ENCODE measurements around the gene GPR17. TPM values are rescaled to one million over a fixed set of nuclear protein-coding genes. Genes with fewer than 3 reads are reported as not detected.

GPR17 gene
- total RNA-seq, 1 donor from 2014 or later: not detected

DNA sequence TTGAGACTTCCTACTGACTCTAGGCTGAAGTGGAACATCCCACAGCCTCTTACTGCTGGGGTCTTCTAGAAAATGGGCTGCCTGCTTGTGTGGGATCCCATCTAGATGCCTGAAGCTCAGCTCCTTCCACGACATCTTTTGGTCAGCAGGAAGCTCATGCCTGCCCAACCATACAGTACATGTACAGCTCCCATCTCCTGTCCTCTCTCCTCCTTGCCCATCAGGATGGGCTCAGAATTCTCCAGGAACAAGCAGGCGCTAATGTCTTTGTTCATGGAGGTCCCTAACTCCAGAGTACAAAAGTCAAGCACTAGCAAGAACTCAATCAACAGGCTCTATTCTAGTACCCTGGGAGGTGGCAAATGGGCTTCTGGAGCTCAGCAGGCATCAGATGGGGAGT is 31.7 kb upstream of the GPR17 start:
- ATAC-seq: no peak

DNA sequence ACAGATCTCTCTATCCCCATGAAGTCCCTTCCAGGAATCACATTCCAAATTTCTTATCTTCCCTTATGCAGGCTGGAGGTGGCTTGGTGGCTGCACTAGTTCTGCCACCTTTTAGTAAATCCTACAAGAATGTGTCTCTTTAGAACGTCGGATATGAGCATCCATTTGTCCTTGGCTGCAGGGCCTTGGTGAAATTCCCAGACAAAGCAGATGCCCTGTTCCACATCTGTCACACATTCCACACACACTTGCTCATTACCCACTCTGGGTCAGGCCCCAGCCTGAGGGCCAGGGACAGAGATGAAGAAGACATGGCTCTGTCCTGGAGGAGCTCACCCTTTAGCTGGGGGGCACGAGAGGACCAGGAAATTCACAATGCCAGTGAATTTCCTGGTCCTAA is 31.2 kb upstream of the GPR17 start:
- DNase-seq (ENCODE audit: low spot score) (peak; percentile 41), ATAC-seq (no peak)

More for the DNA sequence above, 31.7 kb upstream of the GPR17 start:
- DNase-seq (ENCODE audit: low spot score): peak; percentile 12

DNA sequence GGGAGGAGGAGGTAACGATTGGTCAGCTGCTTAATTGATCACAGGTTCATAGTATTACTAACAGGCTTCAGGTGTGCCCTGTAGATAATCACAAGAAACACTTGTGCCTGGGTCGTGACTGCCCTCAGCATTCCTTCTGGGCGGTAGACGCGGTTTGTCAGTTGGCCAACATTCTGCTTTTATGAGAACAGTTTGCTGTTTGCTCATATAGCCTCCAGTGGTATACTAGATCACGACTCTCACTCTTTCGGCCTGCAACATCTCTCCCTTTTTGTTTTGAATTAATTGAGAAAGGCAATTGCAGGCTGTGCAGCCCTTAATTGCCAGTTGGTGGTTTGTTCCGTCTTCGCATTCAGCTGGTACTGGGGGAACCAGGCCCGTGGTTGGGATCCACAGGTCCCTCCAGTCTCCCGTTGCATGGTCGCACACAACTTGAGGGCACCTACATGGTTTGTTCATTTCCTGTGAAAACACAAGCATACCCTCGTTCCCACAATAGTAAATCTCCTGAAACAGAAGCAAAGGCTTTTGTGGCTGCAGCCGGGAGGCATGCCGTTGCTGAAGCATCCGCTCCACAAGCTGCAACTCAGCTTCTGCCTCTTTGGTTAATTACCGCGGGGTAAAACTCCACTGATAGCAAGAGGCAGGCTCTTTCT is 30.3 kb upstream of the GPR17 start:
- peak; percentile 30 for DNase-seq (ENCODE audit: low spot score)
- no peak for ATAC-seq

DNA sequence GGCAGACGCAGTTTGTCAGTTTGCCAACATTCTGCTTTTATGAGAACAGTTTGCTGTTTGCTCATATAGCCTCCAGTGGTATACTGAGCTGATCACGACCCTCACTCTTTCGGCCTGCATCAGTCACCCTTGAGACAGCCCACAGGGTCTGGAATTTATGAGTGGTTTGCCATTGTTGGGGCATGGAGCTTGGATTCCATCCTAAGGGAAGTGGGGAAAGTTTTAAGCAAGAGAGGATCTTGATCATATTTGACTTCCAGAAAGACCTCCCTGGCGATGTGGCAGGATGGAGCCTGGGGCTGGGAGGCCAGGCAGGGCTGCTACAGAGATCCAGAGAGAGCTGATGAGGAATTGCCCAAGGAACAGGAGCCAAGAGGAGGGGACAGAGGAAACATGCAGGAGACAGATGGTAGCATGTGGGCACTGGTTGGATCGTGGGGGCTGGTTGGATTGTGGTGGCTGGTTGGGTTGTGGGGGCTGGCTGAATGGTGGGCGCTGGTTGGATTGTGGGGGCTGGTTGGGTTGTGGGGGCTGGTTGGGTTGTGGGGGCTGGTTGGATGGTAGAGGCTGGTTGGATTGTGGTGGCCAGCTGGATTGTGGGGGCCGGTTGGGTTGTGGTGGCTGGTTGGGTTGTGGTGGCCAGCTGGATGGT is 27.3 kb upstream of the GPR17 start:
- ATAC-seq: no peak
- DNase-seq (ENCODE audit: low spot score): peak; percentile 23

DNA sequence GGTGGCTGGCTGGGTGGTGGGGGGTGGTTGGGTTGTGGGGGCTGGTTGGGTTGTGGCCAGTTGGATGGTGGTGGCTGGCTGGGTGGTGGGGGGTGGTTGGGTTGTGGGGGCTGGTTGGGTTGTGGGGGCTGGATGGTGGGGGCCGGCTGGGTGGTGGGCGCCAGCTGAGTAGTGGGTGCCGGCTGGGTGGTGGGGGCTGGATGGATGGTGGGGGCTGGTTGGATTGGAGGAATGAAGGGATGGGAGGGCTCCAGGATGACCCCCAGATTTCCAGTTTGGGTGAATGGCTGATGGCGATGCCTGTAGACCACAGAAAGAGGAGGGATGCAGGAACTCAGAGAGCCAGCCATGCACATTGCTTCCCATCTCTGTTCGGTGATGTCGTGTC is 26.8 kb upstream of the GPR17 start:
- ATAC-seq: no peak
- DNase-seq (ENCODE audit: low spot score): peak; percentile 14

DNA sequence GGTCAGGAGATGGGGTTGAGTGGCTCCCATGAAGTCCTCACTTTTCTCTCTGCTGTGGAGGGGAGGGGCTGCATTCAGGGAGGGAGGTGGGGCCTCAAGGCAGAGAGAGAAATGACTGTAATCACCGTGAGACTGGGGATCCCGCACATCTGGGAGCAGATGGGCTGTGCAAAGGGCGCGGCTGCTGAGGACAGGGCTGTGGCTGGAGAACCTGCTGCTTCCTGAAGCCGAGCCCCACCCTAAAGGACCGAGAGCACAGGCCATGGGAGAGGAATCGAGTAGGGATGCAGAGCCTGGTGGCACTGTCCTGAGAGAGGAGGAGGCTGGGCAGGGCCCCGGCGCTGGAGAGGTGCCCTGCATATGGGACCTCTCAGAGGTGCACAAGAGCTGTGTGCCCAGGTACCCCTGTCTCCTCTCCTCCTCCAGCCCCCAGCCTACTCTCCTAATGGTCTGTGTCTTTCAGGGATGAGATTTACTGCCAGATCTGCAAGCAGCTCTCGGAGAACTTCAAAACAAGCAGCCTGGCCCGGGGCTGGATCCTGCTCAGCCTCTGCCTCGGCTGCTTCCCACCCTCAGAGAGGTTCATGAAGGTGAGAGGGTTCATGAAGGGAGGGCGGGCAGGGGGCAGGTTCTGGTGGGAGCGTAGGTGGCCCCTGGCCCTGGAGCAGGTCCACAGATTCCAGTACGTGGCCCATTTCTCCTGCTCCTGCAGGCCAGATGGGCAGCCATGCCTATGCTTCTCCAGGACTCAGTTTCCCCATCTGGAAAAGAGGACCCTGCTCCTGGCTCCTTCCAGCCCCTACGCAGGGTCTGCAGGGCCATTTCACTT is 25.9 kb upstream of the GPR17 start:
- no peak for ATAC-seq
- DNase-seq (ENCODE audit: low spot score): peak; percentile 40

DNA sequence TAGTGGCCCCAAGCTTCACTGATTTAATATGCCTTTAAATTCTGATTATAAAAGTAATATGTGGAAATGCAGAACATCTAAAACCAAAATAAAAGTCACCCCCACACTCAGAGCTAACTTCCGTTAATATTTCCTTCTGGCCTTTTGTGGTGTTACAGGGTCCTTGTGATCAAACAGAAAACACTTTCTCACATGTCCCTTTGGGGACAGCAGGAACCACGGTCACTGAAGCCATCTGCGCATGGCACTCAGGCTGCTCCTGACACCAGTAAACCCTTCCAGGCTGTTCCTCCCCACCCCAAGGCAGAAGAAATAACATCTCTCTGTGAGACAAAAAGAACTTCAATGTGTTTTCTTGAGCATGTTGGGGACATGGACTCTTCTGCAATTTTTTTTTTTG is 25.1 kb upstream of the GPR17 start:
- no peak for ATAC-seq
- DNase-seq (ENCODE audit: low spot score): no peak

DNA sequence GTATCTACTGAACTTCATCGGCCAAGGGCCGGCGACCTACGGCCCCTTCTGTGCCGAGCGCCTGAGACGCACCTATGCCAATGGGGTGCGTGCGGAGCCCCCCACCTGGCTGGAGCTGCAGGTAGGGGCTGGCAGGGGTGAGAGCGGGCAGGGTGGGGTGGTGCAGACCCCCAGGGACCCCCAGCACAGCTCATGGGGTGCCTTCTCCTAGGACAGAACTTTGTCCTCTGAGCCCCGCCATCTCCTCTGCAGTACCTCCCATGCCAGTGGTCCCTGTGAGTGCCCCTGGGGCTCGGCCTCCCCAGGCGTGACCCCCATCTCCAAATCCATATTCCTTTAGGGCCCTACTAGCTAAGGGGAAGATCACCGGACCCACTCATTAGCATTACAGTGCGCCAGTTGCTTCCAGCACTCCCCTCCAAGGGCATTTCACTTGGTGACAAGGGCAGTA is 23.9 kb upstream of the GPR17 start:
- ATAC-seq: no peak
- peak; percentile 35 for DNase-seq (ENCODE audit: low spot score)

DNA sequence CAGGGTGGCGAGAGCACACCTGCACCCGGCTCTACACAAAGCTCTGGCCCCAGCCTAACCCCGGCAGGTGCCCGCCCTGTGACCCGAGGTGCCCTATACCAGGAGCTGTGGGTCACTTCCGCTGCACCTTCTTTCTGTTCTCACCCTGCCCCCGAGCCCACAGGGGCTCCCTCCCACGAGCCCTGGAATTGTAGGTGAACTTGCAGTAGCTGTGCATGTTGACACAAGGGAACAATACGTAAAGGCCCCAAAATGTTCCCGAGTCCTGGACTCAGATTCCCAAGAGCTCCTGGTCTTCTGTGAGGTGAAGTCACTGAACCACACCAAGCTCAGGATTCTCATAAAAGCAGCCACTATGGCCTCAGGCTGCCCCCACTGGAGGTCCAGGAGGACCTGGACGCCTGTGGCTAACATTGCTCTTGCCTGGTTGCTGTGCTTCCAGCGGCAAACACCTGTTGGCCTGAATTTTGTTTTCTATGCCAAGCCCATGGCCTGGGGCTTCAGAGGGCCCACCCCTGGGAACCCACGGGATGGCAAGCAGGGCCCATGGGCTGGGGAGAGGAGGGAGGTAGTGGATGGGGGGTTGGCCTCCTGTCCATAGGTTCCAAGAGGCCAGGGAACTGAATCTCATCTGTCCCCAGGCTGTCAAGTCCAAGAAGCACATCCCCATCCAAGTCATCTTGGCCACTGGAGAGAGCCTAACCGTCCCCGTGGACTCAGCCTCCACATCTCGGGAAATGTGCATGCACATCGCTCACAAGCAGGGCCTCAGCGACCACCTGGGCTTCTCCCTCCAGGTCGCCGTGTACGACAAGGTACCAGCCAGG is 23.2 kb upstream of the GPR17 start:
- ATAC-seq (no peak), DNase-seq (ENCODE audit: low spot score) (peak; percentile 41)

DNA sequence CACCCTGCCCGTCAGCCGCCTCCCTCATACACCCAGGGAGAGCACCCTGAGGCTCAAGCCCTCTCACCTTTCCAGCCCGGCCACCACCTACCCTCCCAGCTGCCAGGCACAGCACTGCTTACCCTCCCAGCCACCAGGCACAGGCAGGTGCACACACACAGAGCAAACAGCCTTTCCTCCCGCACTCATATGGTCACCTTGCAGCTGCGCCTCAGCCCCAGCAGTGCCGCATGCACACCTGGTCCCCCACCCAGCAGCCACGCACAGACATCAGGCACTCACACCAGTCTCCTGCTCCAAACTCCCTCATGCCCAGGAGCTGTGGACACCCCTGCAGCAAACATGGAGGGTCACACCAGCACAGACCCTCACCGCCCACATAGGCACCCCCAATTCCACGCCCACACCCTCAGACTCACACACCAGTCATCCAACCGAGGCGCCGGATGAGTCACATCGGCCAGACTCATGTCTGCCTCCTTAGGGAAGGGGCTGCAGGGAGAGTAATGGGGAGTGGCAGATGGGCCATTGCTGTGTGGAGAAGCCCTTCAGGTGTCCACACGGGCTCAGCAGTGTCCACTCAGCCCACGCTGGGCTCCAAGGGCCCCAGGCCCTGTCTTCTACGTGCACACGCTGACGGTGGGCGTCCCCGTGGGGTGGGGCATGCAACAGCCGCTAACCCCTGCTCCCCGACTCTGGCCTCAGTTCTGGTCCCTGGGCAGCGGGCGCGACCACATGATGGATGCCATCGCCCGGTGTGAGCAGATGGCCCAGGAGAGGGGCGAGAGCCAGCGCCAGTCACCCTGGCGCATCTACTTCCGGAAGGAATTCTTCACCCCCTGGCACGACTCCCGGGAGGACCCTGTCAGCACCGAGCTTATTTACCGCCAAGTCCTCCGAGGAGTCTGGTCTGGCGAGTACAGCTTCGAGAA is 22.3 kb upstream of the GPR17 start:
- DNase-seq (ENCODE audit: low spot score) (peak; percentile 44), ATAC-seq (no peak)

DNA sequence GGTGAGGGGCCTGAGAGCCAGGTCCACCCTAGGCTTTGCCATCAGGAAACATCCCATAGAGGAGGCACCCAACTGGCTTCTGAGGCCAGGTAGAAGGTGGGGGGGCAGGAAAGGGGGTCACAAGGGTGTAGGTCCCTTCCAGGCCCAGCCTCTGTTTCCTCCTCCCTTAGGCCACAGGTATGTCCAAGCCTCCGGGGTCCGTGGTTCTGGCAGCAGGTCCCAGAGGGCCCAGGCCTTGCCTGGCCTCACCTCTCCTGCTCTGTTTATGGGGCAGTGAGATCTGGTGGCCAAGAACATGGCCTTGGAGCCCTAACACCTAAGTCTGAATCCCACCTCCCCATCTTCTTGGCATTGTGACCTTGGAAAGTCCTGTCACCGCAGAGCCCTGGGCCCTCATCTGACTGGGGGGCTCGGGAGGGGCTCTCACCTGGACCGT is 21.6 kb upstream of the GPR17 start:
- peak; percentile 39 for DNase-seq (ENCODE audit: low spot score)

DNA sequence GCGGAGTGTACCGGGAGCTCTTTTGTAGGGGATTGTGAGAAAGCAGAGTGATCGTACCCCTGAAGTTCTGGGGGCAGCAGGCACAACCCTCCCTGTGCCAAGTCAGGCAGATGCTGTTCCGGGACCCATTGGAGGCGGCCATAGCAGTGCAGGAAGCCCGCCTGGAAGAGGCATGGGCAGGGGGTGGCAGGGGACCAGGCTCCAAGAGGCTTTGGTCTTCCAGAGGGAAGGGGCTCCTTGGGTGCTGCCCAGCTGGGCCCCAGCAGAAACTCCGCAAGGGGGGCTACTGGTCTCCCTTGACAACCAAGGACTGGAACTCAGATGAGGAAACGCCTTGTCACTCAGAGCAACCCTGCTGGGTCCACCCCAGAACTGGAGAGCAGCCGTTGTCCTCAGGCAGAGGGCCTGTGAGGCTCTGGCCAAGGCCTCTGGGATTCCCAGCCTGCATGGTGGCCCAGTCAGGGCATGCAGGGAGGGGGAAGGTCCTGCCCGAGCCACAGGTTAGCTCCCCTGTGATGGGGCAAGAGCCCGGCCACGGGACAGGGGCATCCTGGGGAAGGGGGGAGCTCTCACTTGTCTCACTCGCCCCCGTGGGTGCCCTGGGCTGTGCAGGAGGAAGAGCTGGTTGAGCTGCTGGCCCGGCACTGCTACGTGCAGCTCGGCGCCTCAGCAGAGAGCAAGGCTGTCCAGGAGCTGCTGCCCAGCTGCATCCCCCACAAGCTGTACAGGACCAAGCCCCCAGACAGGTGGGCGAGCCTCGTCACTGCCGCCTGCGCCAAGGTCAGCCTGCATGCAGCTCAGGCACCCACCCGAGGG is 21.0 kb upstream of the GPR17 start:
- ATAC-seq (no peak), DNase-seq (ENCODE audit: low spot score) (no peak)

More for the DNA sequence above, 21.6 kb upstream of the GPR17 start:
- ATAC-seq: no peak

DNA sequence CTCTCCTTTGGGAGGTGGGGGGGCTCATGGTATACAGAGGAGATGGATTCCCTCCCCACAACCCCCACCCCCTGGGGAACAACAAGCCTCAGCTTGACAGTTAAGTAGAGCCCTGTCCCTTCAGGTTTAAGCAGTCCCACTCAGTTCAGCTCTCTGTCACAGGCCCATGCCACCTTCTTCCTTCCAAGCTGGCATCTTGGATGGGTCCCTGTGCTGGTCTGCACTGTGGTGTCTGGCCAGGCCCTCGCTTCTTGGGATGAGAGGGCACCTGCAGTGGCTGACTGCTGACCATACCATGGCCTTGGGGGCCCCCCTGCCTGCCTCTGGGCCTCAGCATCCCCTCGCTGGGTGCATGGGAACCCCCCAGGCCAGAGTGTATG is 20.4 kb upstream of the GPR17 start:
- DNase-seq (ENCODE audit: low spot score) (no peak), ATAC-seq (no peak)

DNA sequence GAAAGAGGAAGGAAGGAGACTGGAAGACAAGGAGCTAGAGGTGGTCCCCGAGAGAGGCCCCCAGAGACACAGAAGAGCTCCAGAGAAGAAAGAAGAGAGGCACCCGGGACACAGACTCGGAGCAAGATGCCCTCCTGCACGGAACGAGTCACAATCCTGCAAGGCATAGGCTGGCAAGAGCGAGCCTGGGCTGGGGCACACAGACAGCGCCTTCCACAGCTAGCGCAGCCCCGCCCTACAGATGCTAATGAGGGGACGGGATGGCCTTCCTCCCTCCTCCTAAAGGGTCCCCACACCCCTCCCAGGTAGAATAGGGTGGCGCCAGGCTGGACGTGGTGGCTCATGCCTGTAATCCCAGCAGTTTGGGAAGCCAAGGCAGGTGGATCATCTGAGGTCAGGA is 19.8 kb upstream of the GPR17 start:
- DNase-seq (ENCODE audit: low spot score) (no peak), ATAC-seq (no peak)

DNA sequence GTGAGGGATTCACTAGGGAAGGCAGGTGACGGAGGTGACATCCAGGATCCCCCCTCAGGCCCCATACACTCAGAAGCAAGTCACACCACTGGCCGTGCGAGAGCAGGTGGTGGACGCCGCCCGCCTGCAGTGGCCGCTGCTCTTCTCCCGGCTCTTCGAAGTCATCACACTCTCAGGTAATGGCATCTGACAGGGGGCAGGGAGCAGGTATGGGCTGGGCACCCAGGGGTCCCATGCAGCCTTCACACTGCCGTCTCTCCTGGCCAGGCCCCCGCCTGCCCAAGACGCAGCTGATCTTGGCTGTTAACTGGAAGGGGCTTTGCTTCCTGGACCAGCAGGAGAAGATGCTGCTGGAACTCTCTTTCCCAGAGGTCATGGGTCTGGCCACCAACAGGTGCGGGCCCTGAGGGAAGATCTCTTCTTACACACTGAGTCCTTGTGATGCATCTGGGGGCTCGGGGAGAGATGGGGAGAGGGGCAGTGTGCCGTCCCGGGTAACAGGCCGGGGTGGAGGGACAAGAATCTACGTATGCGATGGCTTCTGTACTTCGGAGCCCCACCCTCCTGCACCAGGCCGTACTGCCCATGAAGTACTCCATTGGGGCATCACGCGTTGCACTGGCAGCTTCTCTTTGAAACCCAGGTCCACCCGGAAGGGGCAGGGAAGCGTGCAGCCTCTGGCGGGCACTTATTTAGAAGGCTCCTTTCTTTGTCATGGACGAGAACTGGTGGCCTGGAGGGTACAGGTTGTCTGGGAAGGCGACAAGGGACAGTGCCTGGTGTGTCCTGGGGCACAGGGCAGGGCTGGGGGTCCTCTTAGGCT is 18.8 kb upstream of the GPR17 start:
- no peak for DNase-seq (ENCODE audit: low spot score)
- no peak for ATAC-seq

DNA sequence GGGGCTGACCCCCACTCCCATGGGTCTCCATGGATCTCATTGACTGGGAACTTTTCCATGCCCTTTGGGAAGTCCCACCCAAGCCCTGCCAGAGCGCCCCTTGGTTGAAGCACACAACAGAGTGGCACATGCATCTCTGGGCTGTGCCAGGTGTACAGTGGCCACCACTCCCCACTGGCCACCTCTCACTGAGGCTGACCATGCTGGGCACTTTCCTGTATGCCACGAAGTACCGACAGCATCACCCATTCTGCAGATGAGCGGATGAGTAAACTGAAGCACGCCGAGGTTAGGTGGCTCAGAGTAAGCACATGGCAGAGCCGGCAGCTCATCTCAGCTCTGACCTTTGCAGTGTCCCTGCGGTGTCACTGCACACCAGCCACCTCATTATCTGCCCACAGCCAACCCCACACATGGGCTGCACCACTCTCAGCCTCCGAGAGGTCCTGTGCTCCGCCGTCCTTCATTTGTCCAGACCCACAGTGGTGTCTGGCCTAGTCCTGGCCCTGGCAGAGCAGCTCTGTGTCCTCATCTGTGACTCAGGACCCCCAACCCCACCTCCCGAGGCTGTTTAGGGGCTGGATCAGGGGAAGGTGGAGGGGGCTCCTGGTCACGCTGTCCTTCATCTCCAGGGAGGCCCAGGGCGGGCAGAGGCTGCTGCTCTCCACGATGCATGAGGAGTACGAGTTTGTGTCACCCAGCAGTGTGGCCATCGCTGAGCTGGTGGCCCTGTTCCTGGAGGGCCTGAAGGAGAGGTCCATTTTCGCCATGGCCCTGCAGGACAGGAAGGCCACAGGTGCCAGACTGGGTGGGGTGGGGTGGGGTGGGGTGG is 18.0 kb upstream of the GPR17 start:
- ATAC-seq: no peak
- no peak for DNase-seq (ENCODE audit: low spot score)
